ENCODE measurements around the gene GPR26.

GPR26 gene

DNA sequence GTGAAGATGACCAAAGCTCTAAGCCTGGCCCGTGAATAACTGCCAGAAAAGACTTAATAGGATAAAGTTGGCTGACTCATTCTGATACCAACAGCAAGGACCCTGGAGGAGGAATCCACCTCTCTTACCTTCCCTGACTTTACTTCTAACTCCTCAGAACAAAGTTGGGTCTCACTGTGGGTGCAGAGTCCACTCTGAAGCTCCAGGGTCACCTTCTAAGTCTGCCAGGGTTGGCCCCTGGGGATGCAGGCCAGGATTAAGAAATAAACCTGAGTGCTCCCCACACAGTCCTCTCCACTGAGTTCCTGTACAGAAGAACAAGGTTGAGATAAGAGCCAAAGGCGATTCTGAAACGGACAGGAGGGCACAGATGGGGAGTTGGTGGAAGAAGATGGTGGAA, 54.4 kb downstream of the GPR26 start:
- Histone ChIP-seq H3K4me1 (ENCODE audit: control insufficient read depth in 1 of 2, insufficient read depth in 2 of 2, low read length in 2 of 2) (no peaks in the 10 kb centered on the region), H2BK5ac (ENCODE audit: low read depth, low read length, poor library complexity) (no peak overlapping the region), H3K9ac (ENCODE audit: low read length) (no peak overlapping the region), H4K12ac (ENCODE audit: low read depth, low read length) (no peak overlapping the region), H3K4me2 (ENCODE audit: low read length) (no peak overlapping the region), H2BK120ac (ENCODE audit: insufficient read depth, low read length, poor library complexity) (no peak overlapping the region), H3K4me3 (ENCODE audit: low read depth, low read length) (no peak overlapping the region), H2AFZ (ENCODE audit: insufficient read depth, low read length, poor library complexity) (no peak overlapping the region), H3K36me3 (ENCODE audit: control insufficient read depth in 1 of 2, insufficient read depth in 2 of 2, low read length in 2 of 2) (no peaks in the 10 kb centered on the region), H3K27ac (ENCODE audit: low read depth, low read length) (no peak overlapping the region), H3K79me1 (ENCODE audit: low read length) (no peaks in the 10 kb centered on the region), H3K18ac (ENCODE audit: low read length) (no peak overlapping the region), H3K27me3 (ENCODE audit: insufficient read depth, low read length) (no peaks in the 10 kb centered on the region), H3K14ac (ENCODE audit: low read length) (no peak overlapping the region), H3K23ac (ENCODE audit: low read length) (no peak overlapping the region), H2BK12ac (ENCODE audit: low read length) (no peak overlapping the region), H2AK5ac (ENCODE audit: low read length) (no peak overlapping the region), H3K9me3 (ENCODE audit: insufficient read depth, low read depth, low read length) (peaks cover 10% of the 10 kb centered on the region), H4K91ac (ENCODE audit: low read depth, low read length) (no peak overlapping the region), H3K4ac (ENCODE audit: low read depth, low read length) (no peak overlapping the region), H3K79me2 (ENCODE audit: control insufficient read depth, insufficient read depth, low read length, poor library complexity) (no peaks in the 10 kb centered on the region), H4K8ac (ENCODE audit: low read depth, low read length) (no peak overlapping the region)
- WGBS (ENCODE audit: extremely low coverage, insufficient coverage, insufficient read length) = no CpG with 5 or more reads among the region's 3 CpGs
- DNase-seq = no peak

- Histone ChIP-seq H2AFZ (ENCODE audit: insufficient read depth, low read length, poor library complexity) (no peak overlapping the region), H3K9ac (ENCODE audit: low read length) (no peak overlapping the region), H3K36me3 (ENCODE audit: control insufficient read depth in 1 of 2, insufficient read depth in 2 of 2, low read length in 2 of 2) (no peaks in the 10 kb centered on the region), H2BK120ac (ENCODE audit: insufficient read depth, low read length, poor library complexity) (no peak overlapping the region), H4K8ac (ENCODE audit: low read depth, low read length) (no peak overlapping the region), H3K4me3 (ENCODE audit: low read depth, low read length) (no peak overlapping the region), H3K18ac (ENCODE audit: low read length) (no peak overlapping the region), H3K14ac (ENCODE audit: low read length) (no peak overlapping the region), H3K9me3 (ENCODE audit: insufficient read depth, low read depth, low read length) (peaks cover 10% of the 10 kb centered on the region), H3K4me1 (ENCODE audit: control insufficient read depth in 1 of 2, insufficient read depth in 2 of 2, low read length in 2 of 2) (no peaks in the 10 kb centered on the region), H3K27me3 (ENCODE audit: insufficient read depth, low read length) (no peaks in the 10 kb centered on the region), H3K23ac (ENCODE audit: low read length) (no peak overlapping the region), H2BK12ac (ENCODE audit: low read length) (no peak overlapping the region), H4K91ac (ENCODE audit: low read depth, low read length) (no peak overlapping the region), H2BK5ac (ENCODE audit: low read depth, low read length, poor library complexity) (no peak overlapping the region), H2AK5ac (ENCODE audit: low read length) (no peak overlapping the region), H3K27ac (ENCODE audit: low read depth, low read length) (no peak overlapping the region), H3K4ac (ENCODE audit: low read depth, low read length) (no peak overlapping the region), H4K12ac (ENCODE audit: low read depth, low read length) (no peak overlapping the region), H3K79me2 (ENCODE audit: control insufficient read depth, insufficient read depth, low read length, poor library complexity) (no peaks in the 10 kb centered on the region), H3K79me1 (ENCODE audit: low read length) (no peaks in the 10 kb centered on the region), H3K4me2 (ENCODE audit: low read length) (no peak overlapping the region)
- WGBS (ENCODE audit: extremely low coverage, insufficient coverage, insufficient read length) = no CpG with 5 or more reads among the region's 9 CpGs
- DNase-seq = no peak
Measured at GRCh38 chr10:123721441-123722049, 55.4 kb downstream of the GPR26 start.

DNA sequence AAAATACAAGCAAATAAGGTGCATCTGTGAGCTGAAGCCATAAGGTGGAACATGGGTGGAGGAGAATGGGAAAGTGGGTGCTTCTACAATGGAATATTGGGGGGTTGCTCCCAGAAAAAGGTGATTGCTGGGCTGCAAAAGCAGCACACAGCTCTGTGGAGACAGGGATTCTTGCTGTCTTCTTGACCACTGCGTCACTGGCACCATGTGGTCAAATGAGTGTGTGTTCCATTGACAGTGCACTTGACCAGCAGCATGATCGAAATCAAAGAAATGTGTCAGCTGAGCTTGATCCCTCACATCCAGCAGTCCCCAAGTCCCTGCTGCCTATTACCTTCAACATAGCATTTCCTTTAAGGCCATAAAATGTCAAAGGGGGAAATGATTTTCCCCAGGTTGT, 56.2 kb downstream of the GPR26 start:
- H3K4me3 ChIP-seq (ENCODE audit: low read depth, low read length) = no peak overlapping the region
- no peak overlapping the region for H2BK12ac ChIP-seq (ENCODE audit: low read length)
- H3K4me1 ChIP-seq (ENCODE audit: control insufficient read depth in 1 of 2, insufficient read depth in 2 of 2, low read length in 2 of 2) = no peaks in the 10 kb centered on the region

DNA sequence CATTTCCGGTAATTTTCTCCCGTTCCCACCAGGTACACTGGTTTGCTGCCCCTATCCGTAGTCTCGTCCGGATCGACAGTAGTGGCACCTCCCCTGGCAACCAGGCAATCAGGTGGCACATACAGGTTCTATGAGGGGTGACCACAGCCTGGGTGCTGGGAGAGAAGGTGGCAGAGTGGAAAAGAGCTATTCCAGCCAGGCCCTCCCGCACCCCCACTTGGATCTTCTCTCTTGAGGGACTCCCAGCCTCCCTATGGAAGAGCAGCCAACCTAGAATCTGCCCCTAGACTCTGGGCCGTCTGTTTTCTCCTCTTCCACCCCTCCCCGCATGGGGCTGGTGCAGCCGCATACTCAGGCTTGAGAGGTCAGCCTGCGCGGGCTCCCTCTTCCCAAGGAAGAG, 58.6 kb downstream of the GPR26 start:
- no peak overlapping the region for H4K91ac ChIP-seq (ENCODE audit: low read depth, low read length)
- no peak overlapping the region for H3K4ac ChIP-seq (ENCODE audit: low read depth, low read length)
- H2AK5ac ChIP-seq (ENCODE audit: low read length) = no peak overlapping the region
- H3K4me3 ChIP-seq (ENCODE audit: low read depth, low read length) = no peak overlapping the region
- H3K79me1 ChIP-seq (ENCODE audit: low read length) = no peaks in the 10 kb centered on the region
- no peak overlapping the region for H3K23ac ChIP-seq (ENCODE audit: low read length)
- H2BK12ac ChIP-seq (ENCODE audit: low read length) = no peak overlapping the region
- no peak overlapping the region for H2BK120ac ChIP-seq (ENCODE audit: insufficient read depth, low read length, poor library complexity)
- peaks cover 1% of the 10 kb centered on the region for H3K9me3 ChIP-seq (ENCODE audit: insufficient read depth, low read depth, low read length)
- H4K8ac ChIP-seq (ENCODE audit: low read depth, low read length) = no peak overlapping the region
- H4K12ac ChIP-seq (ENCODE audit: low read depth, low read length) = no peak overlapping the region
- no peak overlapping the region for H3K18ac ChIP-seq (ENCODE audit: low read length)
- H3K27me3 ChIP-seq (ENCODE audit: insufficient read depth, low read length) = no peaks in the 10 kb centered on the region
- no peaks in the 10 kb centered on the region for H3K4me1 ChIP-seq (ENCODE audit: control insufficient read depth in 1 of 2, insufficient read depth in 2 of 2, low read length in 2 of 2)
- no peak for DNase-seq
- no peak overlapping the region for H3K9ac ChIP-seq (ENCODE audit: low read length)
- no peak overlapping the region for H3K14ac ChIP-seq (ENCODE audit: low read length)
- no peak overlapping the region for H3K27ac ChIP-seq (ENCODE audit: low read depth, low read length)
- H3K36me3 ChIP-seq (ENCODE audit: control insufficient read depth in 1 of 2, insufficient read depth in 2 of 2, low read length in 2 of 2) = no peaks in the 10 kb centered on the region
- no peaks in the 10 kb centered on the region for H3K79me2 ChIP-seq (ENCODE audit: control insufficient read depth, insufficient read depth, low read length, poor library complexity)
- H2AFZ ChIP-seq (ENCODE audit: insufficient read depth, low read length, poor library complexity) = no peak overlapping the region
- no peak overlapping the region for H3K4me2 ChIP-seq (ENCODE audit: low read length)
- no CpG with 5 or more reads among the region's 12 CpGs for WGBS (ENCODE audit: extremely low coverage, insufficient coverage, insufficient read length)
- H2BK5ac ChIP-seq (ENCODE audit: low read depth, low read length, poor library complexity) = no peak overlapping the region

More for the DNA sequence above, 56.2 kb downstream of the GPR26 start:
- Histone ChIP-seq H3K9me3 (ENCODE audit: insufficient read depth, low read depth, low read length) (peaks cover 9% of the 10 kb centered on the region), H3K27ac (ENCODE audit: low read depth, low read length) (no peak overlapping the region), H3K79me1 (ENCODE audit: low read length) (no peaks in the 10 kb centered on the region), H3K18ac (ENCODE audit: low read length) (no peak overlapping the region), H2BK120ac (ENCODE audit: insufficient read depth, low read length, poor library complexity) (no peak overlapping the region), H3K9ac (ENCODE audit: low read length) (no peak overlapping the region), H4K8ac (ENCODE audit: low read depth, low read length) (no peak overlapping the region), H3K79me2 (ENCODE audit: control insufficient read depth, insufficient read depth, low read length, poor library complexity) (no peaks in the 10 kb centered on the region), H2AFZ (ENCODE audit: insufficient read depth, low read length, poor library complexity) (no peak overlapping the region), H4K12ac (ENCODE audit: low read depth, low read length) (no peak overlapping the region), H3K14ac (ENCODE audit: low read length) (no peak overlapping the region), H3K23ac (ENCODE audit: low read length) (no peak overlapping the region), H2BK5ac (ENCODE audit: low read depth, low read length, poor library complexity) (no peak overlapping the region), H2AK5ac (ENCODE audit: low read length) (no peak overlapping the region), H3K27me3 (ENCODE audit: insufficient read depth, low read length) (no peaks in the 10 kb centered on the region), H4K91ac (ENCODE audit: low read depth, low read length) (no peak overlapping the region), H3K4me2 (ENCODE audit: low read length) (no peak overlapping the region), H3K36me3 (ENCODE audit: control insufficient read depth in 1 of 2, insufficient read depth in 2 of 2, low read length in 2 of 2) (no peaks in the 10 kb centered on the region), H3K4ac (ENCODE audit: low read depth, low read length) (no peak overlapping the region)
- no peak for DNase-seq
- no CpG with 5 or more reads among the region's 2 CpGs for WGBS (ENCODE audit: extremely low coverage, insufficient coverage, insufficient read length)

Measured in trophoblast cell (in vitro differentiated cells and primary cell).